A673 (cell line): ENCODE measurements around the gene FTO.

Experiments
- EZH2 ChIP-seq: fragments of 200-600 bp; sonication (generic); IDR thresholded peaks from 2 replicates; pipeline ENCODE4 v1.6.1; 2017; ENCODE audit warnings: borderline replicate concordance, low read depth, mild to moderate bottlenecking, mixed read lengths, antibody characterized with exemption, low read length; ENCODE audit not compliant: poor library complexity, severe bottlenecking
- TF ChIP-seq, protein P1 (sequence below): fragments of 300-800, 200-600 bp; sonication (generic); conservative IDR thresholded peaks from 2 replicates; pipeline ENCODE4 v1.5.1; 2017; ENCODE audit warnings: low read depth, mild to moderate bottlenecking, antibody characterized with exemption, low read length, moderate library complexity, mixed read lengths

DNA sequence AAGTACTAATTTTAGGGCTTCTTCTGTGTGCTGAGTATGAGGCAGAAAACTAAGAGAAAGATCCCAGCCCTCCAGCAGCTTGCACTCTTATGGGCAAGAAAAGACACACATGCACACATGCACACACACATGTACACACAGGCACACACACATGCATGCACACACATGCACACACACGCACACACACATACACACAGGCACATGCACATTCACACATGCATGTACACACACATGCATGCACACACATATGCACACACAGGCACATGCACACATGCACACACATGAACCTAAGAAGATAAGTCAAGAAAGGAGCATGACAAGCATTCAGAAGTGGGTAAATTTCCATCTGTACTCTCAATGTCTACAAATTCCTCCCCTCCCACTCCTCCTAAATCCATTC is 452.4 kb downstream of the FTO start:
- TF ChIP-seq, protein P1, sequence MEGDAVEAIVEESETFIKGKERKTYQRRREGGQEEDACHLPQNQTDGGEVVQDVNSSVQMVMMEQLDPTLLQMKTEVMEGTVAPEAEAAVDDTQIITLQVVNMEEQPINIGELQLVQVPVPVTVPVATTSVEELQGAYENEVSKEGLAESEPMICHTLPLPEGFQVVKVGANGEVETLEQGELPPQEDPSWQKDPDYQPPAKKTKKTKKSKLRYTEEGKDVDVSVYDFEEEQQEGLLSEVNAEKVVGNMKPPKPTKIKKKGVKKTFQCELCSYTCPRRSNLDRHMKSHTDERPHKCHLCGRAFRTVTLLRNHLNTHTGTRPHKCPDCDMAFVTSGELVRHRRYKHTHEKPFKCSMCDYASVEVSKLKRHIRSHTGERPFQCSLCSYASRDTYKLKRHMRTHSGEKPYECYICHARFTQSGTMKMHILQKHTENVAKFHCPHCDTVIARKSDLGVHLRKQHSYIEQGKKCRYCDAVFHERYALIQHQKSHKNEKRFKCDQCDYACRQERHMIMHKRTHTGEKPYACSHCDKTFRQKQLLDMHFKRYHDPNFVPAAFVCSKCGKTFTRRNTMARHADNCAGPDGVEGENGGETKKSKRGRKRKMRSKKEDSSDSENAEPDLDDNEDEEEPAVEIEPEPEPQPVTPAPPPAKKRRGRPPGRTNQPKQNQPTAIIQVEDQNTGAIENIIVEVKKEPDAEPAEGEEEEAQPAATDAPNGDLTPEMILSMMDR = no peak
- no peak for TF ChIP-seq EZH2
